GM12878 (cell line): ENCODE measurements around the gene RAB32. TPM values are rescaled to one million over a fixed set of nuclear protein-coding genes. Genes with fewer than 3 reads are reported as not detected.

Experiments used
- ATAC-seq: fragments of 200-7000 bp; cut with Tn5 transposase; 3 replicates; pipeline ENCODE4 v1.9.1; 2020; ENCODE audit warnings: mild to moderate bottlenecking, moderate library complexity
- BruUV-seq: library from RNA; stranded (reverse); fragments of 400-500 nt; replicated peaks from 2 replicates; lab custom pipeline; 2021; lab: Mats Ljungman, UMichigan
- CTCF ChIA-PET: fragments of 300-600 bp; sonication (Branson Sonifier 250); formaldehyde crosslinking; extraction: SDS; loops from one replicate; lab custom pipeline; 2021; ENCODE audit warnings: inconsistent platforms; lab: Yijun Ruan, JAX
- POLR2A ChIA-PET: fragments of 350-600 bp; formaldehyde crosslinking; extraction: SDS; loops from one replicate; lab custom pipeline; 2021; ENCODE audit warnings: inconsistent platforms; lab: Charles Lee
- RAD21 ChIA-PET: fragments of 300-600 bp; sonication (Branson Sonifier 250); formaldehyde crosslinking; loops from one replicate; lab custom pipeline; 2023; ENCODE audit warnings: antibody characterized with exemption; ENCODE audit not compliant: unreplicated experiment; lab: Charles Lee
- SMC1A ChIA-PET: fragments of 300-600 bp; sonication (Branson Sonifier 250); formaldehyde crosslinking; loops from one replicate; lab custom pipeline; 2023; ENCODE audit not compliant: unreplicated experiment, uncharacterized antibody; lab: Charles Lee
- DNase-seq: peaks from one replicate; pipeline ENCODE4 v3.0.0-alpha.2; 2011; ENCODE audit warnings: low read depth, low spot score
- FAIRE-seq: peaks from 3 replicates; lab custom pipeline; 2011; peaks lifted over from hg19 to GRCh38; lab: Jason Lieb, UNC
- H2AFZ ChIP-seq: 2 replicates; pipeline ENCODE4 v1.6.0; 2011; ENCODE audit warnings: low read depth, low read length, control low read depth; ENCODE audit not compliant: control insufficient read depth
- H3K27ac ChIP-seq: 2 replicates; pipeline ENCODE4 v1.5.1; 2011; ENCODE audit warnings: control low read depth; ENCODE audit not compliant: control insufficient read depth, insufficient read depth
- H3K27me3 ChIP-seq, 2 experiments: replicated peaks in 1 of 2; 2 replicates each; pipeline versions ENCODE4 v1.6.0 to v1.6.1; 2011; ENCODE audit warnings: low read length in 1 of 2; ENCODE audit not compliant: control insufficient read depth in 2 of 2, insufficient read depth in 2 of 2
- H3K36me3 ChIP-seq, 2 experiments: 2 replicates each; pipeline ENCODE4 v1.5.1; 2011; ENCODE audit warnings: low read length in 1 of 2; ENCODE audit not compliant: control insufficient read depth in 2 of 2, insufficient read depth in 2 of 2
- H3K4me1 ChIP-seq: 2 replicates; pipeline ENCODE4 v1.6.1; 2011; ENCODE audit warnings: mild to moderate bottlenecking, low read length, moderate library complexity, mixed read lengths; ENCODE audit not compliant: control insufficient read depth, insufficient read depth
- H3K4me2 ChIP-seq: 2 replicates; pipeline ENCODE4 v1.6.0; 2011; ENCODE audit warnings: control low read depth; ENCODE audit not compliant: control insufficient read depth, insufficient read depth
- H3K4me3 ChIP-seq: fragments of 200-600 bp; sonication (generic); 2 replicates; pipeline ENCODE4 v1.5.1; 2016
- H3K79me2 ChIP-seq: 2 replicates; pipeline ENCODE4 v1.6.0; 2011; ENCODE audit warnings: low read length; ENCODE audit not compliant: control insufficient read depth, insufficient read depth
- H3K9ac ChIP-seq: 2 replicates; pipeline ENCODE4 v1.8.0; 2011; ENCODE audit warnings: low read length, control low read depth, mixed read lengths; ENCODE audit not compliant: control insufficient read depth, insufficient read depth
- H3K9me3 ChIP-seq: replicated peaks from 3 replicates; pipeline ENCODE4 v1.5.1; 2011; ENCODE audit warnings: mild to moderate bottlenecking, low read length; ENCODE audit not compliant: control insufficient read depth, insufficient read depth
- H4K20me1 ChIP-seq: 2 replicates; pipeline ENCODE4 v1.6.0; 2011; ENCODE audit not compliant: control insufficient read depth, insufficient read depth
- BMI1 ChIP-seq: fragments of 450-650 bp; IDR thresholded peaks from 2 replicates; pipeline ENCODE4 v1.6.1; 2016; ENCODE audit warnings: mild to moderate bottlenecking, moderate library complexity, borderline replicate concordance
- CBFB ChIP-seq: IDR thresholded peaks from 2 replicates; pipeline ENCODE4 v1.6.1; 2016; ENCODE audit warnings: antibody characterized with exemption, low read depth
- EED ChIP-seq: sonication (generic); IDR thresholded peaks from 2 replicates; pipeline ENCODE4 v1.6.1; 2016; ENCODE audit warnings: antibody characterized with exemption, low read depth
- FOXM1 ChIP-seq: IDR thresholded peaks from 2 replicates; pipeline ENCODE4 v1.6.1; 2012; ENCODE audit warnings: low read depth, mild to moderate bottlenecking, inconsistent platforms, low read length, moderate library complexity
- GABPA ChIP-seq: IDR thresholded peaks from 2 replicates; pipeline ENCODE4 v1.6.1; 2014; ENCODE audit warnings: antibody characterized with exemption, low read depth, mild to moderate bottlenecking, inconsistent platforms
- NBN ChIP-seq: fragments of 450-650 bp; IDR thresholded peaks from 2 replicates; pipeline ENCODE4 v1.6.1; 2016
- RAD21 ChIP-seq: IDR thresholded peaks from 2 replicates; pipeline ENCODE4 v1.6.1; 2011; ENCODE audit warnings: mild to moderate bottlenecking, low read depth, low read length, moderate library complexity; ENCODE audit not compliant: insufficient read depth
- SMAD1 ChIP-seq: fragments of 450-650 bp; IDR thresholded peaks from 2 replicates; pipeline ENCODE4 v1.6.1; 2018; ENCODE audit warnings: mild to moderate bottlenecking, low read depth; ENCODE audit not compliant: partially characterized antibody
- ZBED1 ChIP-seq: IDR thresholded peaks from 2 replicates; pipeline ENCODE4 v1.6.1; 2016; ENCODE audit warnings: borderline replicate concordance
- WGBS: methylation state at CpG from one replicate; pipeline ENCODE4 v1.1.6; 2016; ENCODE audit warnings: low lambda C conversion rate; ENCODE audit not compliant: insufficient replicate concordance, insufficient coverage; ENCODE audit errors: missing lambda C conversion rate; 5-methylcytosine and 5-hydroxymethylcytosine counted together
- in situ Hi-C: fragments of 300-500 bp; cut with MboI; formaldehyde crosslinking; loops from 9 replicates; pipeline ENCODE4 v1.14.3; 2018; ENCODE audit warnings: mixed read lengths
- intact Hi-C: fragments of 100-400 bp; cut with micrococcal nuclease; formaldehyde crosslinking; loops from one replicate; pipeline ENCODE4 v1.14.2; 2022; ENCODE audit not compliant: unreplicated experiment
- polyA plus RNA-seq, 11 experiments: library from polyadenylated mRNA; depleted of rRNA in 4 of 11; unstranded in 6 of 11; stranded (reverse) in 5 of 11; fragments of >200 nt; fragmentation: Nextera tagmentation in 4 of 11; fragmentation: Illumina TruSeq in 1 of 11; extraction: Ambion mirVana in 4 of 11; extraction: Trizol in 1 of 11; gene quantifications; 1 replicate in 1 of 11; 2 replicates in 10 of 11; pipeline versions ENCODE4 v1.2.1 to v1.2.3, GENCODE V29; 2011 to 2016; ENCODE audit warnings: inconsistent platforms in 2 of 11, missing spikeins in 2 of 11, low read depth in 1 of 11
- total RNA-seq, 4 experiments: library from RNA; depleted of rRNA in 3 of 4; stranded (reverse); fragments of >200 nt in 3 of 4; fragmentation: Illumina TruSeq in 1 of 4; extraction: Trizol in 1 of 4; gene quantifications; 2 replicates each; pipeline versions ENCODE4 v1.2.1 to v1.2.3, GENCODE V29; 2013 to 2021
- TF ChIP-seq, protein P1 (sequence below): IDR thresholded peaks from 2 replicates; pipeline ENCODE4 v1.6.1; 2011; ENCODE audit warnings: borderline replicate concordance, low read depth, mild to moderate bottlenecking, moderate library complexity, low read length; ENCODE audit not compliant: insufficient read depth, poor library complexity, severe bottlenecking
- TF ChIP-seq, protein P2 (sequence below): fragments of 150-350 bp; IDR thresholded peaks from 2 replicates; pipeline ENCODE4 v1.6.1; 2016; ENCODE audit warnings: low read depth, low read length
- TF ChIP-seq, protein P3 (sequence below): fragments of 450-650 bp; IDR thresholded peaks from 2 replicates; pipeline ENCODE4 v1.6.1; 2017; ENCODE audit warnings: borderline replicate concordance
- TF ChIP-seq, protein P4 (sequence below): IDR thresholded peaks from 2 replicates; pipeline ENCODE4 v1.6.1; 2011; ENCODE audit warnings: low read depth, mild to moderate bottlenecking, low read length, moderate library complexity, borderline replicate concordance; ENCODE audit errors: extremely low read depth
- TF ChIP-seq, protein P5 (sequence below): fragments of 450-650 bp; IDR thresholded peaks from 2 replicates; pipeline ENCODE4 v1.6.1; 2018; ENCODE audit warnings: borderline replicate concordance, mild to moderate bottlenecking; ENCODE audit not compliant: partially characterized antibody

The RAB32 gene
- total and polyA plus RNA-seq, 10 of the 15 experiments (the other 5 are each of a cell fraction or from before 2014, with no cell fraction given): 0.50 TPM; not detected in 9

DNA sequence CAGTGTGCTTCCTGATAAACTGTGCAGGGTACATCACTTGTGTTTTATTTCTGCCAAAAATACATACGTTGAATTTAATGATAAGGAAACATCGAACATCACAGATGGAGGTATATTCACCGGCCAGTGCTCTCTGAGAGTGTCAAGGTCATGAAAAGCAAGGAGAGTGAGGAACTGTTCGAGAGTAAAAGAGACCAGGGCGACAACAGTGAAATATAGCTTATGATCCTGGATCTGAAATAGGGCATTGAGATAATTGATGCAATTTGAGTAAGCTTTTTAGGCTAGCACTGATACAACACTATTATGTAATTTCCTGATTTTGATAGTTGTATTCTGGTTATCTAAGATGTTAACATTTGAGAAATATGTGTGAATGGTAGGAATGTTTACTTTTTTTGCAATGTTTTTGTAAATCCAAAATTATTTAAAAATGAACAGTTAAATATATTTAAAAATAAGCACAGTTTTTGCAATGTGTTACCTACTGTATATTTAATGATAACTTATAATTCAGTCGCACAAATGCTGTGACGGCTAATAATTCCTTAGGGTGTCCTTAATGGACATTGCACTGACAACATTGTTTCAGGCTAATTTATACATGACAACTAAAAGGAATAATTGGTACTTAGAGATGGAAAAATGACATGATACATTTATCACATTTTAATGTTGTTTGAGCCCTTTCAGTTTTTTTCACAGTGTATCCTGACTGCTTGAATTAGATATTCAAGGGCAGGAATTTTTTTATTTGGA lies 9.9 kb downstream of the RAB32 start:
- FAIRE-seq (no peak), ATAC-seq (no peak), DNase-seq (no peak)
- in situ Hi-C loops (no loop called here), intact Hi-C loops (no loop called here)
- RAD21 ChIA-PET: no interaction called here
- H3K4me2 ChIP-seq: no peak overlapping the region
- no peak overlapping the region for H3K4me3 ChIP-seq
- no peaks in the 10 kb centered on the region for H3K4me1 ChIP-seq
- peaks cover 0 to 2% of the 10 kb centered on the region in 2 experiments; a peak in 2 of 4 replicates for H3K27me3 ChIP-seq
- H3K9ac ChIP-seq: no peak overlapping the region
- CTCF ChIA-PET: no interaction called here
- no peaks in the 10 kb centered on the region for H3K79me2 ChIP-seq
- BruUV-seq: no TSS peak
- H3K36me3 ChIP-seq: no peaks in the 10 kb centered on the region
- H3K9me3 ChIP-seq: no peaks in the 10 kb centered on the region; the same call in 2 of the 3 replicates
- H3K27ac ChIP-seq: no peak overlapping the region
- 62% methylated on average over 7 of the region's 7 CpGs for WGBS
- H2AFZ ChIP-seq: no peak overlapping the region
- SMC1A ChIA-PET: no interaction called here
- no peaks in the 10 kb centered on the region for H4K20me1 ChIP-seq
- POLR2A ChIA-PET: no interaction called here
- TF ChIP-seq, protein P1, sequence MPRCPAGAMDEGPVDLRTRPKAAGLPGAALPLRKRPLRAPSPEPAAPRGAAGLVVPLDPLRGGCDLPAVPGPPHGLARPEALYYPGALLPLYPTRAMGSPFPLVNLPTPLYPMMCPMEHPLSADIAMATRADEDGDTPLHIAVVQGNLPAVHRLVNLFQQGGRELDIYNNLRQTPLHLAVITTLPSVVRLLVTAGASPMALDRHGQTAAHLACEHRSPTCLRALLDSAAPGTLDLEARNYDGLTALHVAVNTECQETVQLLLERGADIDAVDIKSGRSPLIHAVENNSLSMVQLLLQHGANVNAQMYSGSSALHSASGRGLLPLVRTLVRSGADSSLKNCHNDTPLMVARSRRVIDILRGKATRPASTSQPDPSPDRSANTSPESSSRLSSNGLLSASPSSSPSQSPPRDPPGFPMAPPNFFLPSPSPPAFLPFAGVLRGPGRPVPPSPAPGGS: no peak
- TF ChIP-seq EED (no peak), BMI1 (no peak), FOXM1 (no peak), SMAD1 (no peak), RAD21 (no peak), GABPA (no peak), CBFB (no peak), NBN (no peak), ZBED1 (no peak)
- TF ChIP-seq, protein P2, sequence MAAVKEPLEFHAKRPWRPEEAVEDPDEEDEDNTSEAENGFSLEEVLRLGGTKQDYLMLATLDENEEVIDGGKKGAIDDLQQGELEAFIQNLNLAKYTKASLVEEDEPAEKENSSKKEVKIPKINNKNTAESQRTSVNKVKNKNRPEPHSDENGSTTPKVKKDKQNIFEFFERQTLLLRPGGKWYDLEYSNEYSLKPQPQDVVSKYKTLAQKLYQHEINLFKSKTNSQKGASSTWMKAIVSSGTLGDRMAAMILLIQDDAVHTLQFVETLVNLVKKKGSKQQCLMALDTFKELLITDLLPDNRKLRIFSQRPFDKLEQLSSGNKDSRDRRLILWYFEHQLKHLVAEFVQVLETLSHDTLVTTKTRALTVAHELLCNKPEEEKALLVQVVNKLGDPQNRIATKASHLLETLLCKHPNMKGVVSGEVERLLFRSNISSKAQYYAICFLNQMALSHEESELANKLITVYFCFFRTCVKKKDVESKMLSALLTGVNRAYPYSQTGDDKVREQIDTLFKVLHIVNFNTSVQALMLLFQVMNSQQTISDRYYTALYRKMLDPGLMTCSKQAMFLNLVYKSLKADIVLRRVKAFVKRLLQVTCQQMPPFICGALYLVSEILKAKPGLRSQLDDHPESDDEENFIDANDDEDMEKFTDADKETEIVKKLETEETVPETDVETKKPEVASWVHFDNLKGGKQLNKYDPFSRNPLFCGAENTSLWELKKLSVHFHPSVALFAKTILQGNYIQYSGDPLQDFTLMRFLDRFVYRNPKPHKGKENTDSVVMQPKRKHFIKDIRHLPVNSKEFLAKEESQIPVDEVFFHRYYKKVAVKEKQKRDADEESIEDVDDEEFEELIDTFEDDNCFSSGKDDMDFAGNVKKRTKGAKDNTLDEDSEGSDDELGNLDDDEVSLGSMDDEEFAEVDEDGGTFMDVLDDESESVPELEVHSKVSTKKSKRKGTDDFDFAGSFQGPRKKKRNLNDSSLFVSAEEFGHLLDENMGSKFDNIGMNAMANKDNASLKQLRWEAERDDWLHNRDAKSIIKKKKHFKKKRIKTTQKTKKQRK: no peak
- TF ChIP-seq, protein P3, sequence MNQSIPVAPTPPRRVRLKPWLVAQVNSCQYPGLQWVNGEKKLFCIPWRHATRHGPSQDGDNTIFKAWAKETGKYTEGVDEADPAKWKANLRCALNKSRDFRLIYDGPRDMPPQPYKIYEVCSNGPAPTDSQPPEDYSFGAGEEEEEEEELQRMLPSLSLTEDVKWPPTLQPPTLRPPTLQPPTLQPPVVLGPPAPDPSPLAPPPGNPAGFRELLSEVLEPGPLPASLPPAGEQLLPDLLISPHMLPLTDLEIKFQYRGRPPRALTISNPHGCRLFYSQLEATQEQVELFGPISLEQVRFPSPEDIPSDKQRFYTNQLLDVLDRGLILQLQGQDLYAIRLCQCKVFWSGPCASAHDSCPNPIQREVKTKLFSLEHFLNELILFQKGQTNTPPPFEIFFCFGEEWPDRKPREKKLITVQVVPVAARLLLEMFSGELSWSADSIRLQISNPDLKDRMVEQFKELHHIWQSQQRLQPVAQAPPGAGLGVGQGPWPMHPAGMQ: no peak
- TF ChIP-seq, protein P4, sequence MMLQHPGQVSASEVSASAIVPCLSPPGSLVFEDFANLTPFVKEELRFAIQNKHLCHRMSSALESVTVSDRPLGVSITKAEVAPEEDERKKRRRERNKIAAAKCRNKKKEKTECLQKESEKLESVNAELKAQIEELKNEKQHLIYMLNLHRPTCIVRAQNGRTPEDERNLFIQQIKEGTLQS: no peak
- TF ChIP-seq, protein P5, sequence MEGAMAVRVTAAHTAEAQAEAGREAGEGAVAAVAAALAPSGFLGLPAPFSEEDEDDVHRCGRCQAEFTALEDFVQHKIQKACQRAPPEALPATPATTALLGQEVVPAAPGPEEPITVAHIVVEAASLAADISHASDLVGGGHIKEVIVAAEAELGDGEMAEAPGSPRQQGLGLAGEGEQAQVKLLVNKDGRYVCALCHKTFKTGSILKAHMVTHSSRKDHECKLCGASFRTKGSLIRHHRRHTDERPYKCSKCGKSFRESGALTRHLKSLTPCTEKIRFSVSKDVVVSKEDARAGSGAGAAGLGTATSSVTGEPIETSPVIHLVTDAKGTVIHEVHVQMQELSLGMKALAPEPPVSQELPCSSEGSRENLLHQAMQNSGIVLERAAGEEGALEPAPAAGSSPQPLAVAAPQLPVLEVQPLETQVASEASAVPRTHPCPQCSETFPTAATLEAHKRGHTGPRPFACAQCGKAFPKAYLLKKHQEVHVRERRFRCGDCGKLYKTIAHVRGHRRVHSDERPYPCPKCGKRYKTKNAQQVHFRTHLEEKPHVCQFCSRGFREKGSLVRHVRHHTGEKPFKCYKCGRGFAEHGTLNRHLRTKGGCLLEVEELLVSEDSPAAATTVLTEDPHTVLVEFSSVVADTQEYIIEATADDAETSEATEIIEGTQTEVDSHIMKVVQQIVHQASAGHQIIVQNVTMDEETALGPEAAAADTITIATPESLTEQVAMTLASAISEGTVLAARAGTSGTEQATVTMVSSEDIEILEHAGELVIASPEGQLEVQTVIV: no peak
